H54 (cell line): Measurements from ENCODE around the gene GUCD1.

ENCODE experiments used
- DNase-seq: peaks from one replicate; pipeline ENCODE4 v3.0.0; 2011; ENCODE audit warnings: low spot score, mixed read lengths; ENCODE audit not compliant: insufficient read length
- FAIRE-seq: peaks from 3 replicates; lab custom pipeline; 2011; peaks lifted over from hg19 to GRCh38; lab: Jason Lieb, UNC
- POLR2A ChIP-seq: IDR thresholded peaks from 2 replicates; pipeline ENCODE4 v1.6.1; 2011; ENCODE audit warnings: low read depth, mild to moderate bottlenecking, low read length

GUCD1 gene

GRCh38 chr22:24503137-24503842, 51.6 kb downstream of the GUCD1 start:
- peak; percentile 52 for DNase-seq
- peak; percentile 27 for FAIRE-seq
- TF ChIP-seq POLR2A: no peak

DNA sequence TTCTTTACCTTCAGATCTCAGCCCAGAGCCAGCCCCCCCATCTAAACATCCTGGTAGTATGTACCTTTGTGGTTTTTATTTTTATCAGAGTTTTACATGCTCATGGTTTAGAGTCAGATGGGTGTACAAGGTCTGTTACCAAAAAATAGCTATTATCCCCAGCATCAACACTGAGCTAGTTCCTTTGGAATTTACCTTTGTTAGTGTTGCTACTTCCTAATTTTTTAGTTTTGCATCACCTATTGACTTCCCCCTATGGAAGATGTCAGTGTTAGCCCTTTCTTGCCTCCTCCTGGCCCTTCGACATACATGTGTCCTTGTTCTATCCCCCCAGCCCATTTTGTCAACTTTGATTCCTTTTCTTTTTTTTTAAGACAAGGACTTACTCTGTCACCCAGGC, 52.4 kb downstream of the GUCD1 start:
- no peak for TF ChIP-seq POLR2A
- DNase-seq (no peak), FAIRE-seq (no peak)

DNA sequence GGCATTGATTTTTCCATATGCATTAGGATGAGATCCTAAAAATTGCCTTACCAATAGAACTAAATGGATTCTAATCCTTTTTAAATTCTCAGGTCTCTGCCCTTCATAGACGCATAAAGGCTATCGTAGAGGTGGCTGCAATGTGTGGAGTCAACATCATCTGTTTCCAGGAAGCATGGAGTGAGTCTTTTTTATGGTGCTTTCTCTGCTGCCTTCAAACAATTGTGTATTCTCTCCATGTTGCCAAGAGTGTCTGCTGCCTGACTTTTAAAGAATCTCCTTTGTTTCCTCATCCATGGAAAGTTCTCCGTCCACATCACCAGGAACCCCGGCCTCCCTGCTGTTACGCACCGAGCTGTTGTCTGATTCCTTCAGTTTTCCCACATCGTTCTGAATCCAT, 52.9 kb downstream of the GUCD1 start:
- DNase-seq (no peak), FAIRE-seq (no peak)
- no peak for TF ChIP-seq POLR2A

GRCh38 chr22:24501301-24502005, 53.5 kb downstream of the GUCD1 start:
- TF ChIP-seq POLR2A: no peak
- DNase-seq (no peak), FAIRE-seq (no peak)

- FAIRE-seq (no peak), DNase-seq (no peak)
- TF ChIP-seq POLR2A: no peak
These were observed 54.6 kb downstream of the GUCD1 start for GRCh38 chr22:24500277-24500820.

DNA sequence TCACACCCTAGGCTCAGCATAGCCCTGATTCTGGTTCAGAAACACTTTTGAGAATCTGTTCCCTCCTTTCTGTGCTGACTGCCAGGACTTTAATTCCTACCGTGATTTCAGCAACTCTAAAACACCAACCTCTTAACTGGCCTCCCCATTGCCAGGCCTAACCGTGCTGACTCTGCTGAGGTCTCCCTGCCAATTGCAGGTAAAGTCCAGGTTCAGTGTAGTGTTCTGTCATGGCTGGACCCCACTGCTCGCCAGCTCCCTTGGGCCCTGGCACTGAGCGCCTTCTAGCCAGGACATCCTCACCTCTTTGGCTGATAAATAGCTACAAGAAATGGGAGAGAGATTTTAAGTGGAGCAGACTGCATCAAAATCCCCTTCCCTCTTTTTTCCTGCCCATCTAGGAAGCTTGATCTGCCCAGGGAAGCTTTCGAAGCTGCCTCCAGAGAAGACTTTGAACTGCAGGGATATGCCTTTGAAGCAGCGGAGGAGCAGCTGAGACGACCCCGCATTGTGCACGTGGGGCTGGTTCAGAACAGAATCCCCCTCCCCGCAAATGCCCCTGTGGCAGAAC, 55.1 kb downstream of the GUCD1 start:
- FAIRE-seq (no peak), DNase-seq (no peak)
- no peak for TF ChIP-seq POLR2A

DNA sequence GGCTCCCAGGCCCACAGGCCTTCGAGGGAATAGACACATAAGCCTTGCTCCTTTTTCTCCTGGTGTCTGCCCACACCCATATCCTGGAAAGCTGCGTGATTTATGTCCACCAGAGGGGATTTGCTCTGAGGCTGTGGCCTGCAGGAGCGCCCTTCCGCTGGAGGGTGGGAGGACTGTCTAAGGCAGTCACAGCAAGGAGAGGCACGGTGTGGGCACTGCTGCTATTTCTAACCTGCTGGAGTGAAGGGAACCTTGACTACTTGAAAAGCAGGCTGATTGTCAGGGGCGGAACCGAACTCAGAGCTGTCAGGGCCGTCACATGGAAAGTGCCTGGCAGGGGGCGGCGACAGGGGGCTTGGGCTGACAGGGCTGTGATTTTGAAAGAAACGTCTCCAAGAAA, 56.1 kb downstream of the GUCD1 start:
- DNase-seq (no peak), FAIRE-seq (no peak)
- no peak for TF ChIP-seq POLR2A

- TF ChIP-seq POLR2A: no peak
- FAIRE-seq (no peak), DNase-seq (no peak)
These were observed 57.1 kb downstream of the GUCD1 start for GRCh38 chr22:24497841-24498258.

GRCh38 chr22:24496661-24497060, 58.3 kb downstream of the GUCD1 start:
- DNase-seq (no peak), FAIRE-seq (no peak)
- TF ChIP-seq POLR2A: no peak

GRCh38 chr22:24496234-24496633, 58.7 kb downstream of the GUCD1 start:
- DNase-seq: no peak
- no peak for FAIRE-seq
- TF ChIP-seq POLR2A: no peak

DNA sequence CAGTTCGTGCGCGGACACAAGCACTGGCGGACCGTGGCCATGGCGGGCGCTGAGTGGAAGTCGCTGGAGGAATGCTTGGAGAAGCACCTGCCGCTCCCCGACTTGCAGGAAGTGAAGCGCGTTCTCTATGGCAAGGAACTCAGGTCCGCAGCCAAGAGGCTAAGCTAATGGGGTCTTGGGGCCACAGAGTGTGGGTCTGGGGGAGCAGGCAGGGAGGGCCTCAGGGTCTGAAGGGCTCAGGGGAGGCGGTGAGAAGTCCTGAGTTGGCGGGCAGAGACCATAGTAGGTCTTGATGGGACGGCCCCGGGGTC, 59.6 kb downstream of the GUCD1 start:
- FAIRE-seq (no peak), DNase-seq (no peak)
- TF ChIP-seq POLR2A: no peak

DNA sequence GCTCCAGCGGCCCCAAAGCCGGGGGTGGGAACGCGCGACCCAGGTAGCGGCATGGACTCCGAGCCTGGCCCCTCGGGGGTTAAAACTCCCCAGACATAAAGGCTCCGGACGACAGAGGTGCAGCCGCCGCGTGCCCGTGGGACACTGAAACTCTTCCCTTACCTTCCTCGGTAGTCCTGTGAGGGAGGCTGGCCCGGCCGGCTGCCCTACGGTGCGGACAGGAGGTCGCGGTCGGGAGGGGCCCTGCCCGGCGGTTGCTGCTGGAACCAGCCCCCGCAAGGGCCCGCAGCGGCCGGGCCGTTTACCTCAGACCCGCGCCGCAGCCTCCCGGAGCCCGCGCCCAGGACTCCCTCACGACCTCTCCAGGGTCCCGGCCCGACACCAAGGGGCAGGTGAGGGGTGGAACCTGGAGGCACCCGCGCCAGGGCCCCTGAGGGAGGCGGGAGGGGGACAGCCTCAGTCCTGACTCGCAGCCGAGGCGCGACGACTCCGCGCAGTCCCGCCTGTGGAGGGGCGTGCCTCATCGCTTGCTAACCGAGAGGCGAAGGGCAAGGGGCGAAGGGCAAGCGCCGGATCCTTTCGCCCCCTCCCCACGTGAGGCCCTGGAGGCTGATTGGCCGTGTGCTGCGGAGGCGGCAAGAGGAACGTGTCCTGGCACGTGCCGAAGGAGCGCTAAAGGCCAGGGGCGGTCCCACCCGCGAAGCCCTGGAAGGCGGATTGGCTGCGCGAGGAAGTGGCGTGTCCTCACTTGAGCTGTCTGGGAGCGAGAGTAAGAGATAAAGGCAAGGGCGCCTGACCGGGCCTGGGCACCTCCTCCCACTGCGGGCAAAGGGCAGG, 60.2 kb downstream of the GUCD1 start, which contains the start of gene UPB1:
UPB1 (plus strand) TSS at position 805 of the 837 bp plus-strand sequence. CDS start 72 bp downstream, outside the sequence.
- no peak for TF ChIP-seq POLR2A
- FAIRE-seq: no peak
- DNase-seq: no peak

GRCh38 chr22:24494167-24494527, 60.8 kb downstream of the GUCD1 start:
- TF ChIP-seq POLR2A: no peak
- no peak for FAIRE-seq

More at GRCh38 chr22:24494167-24494527, 60.8 kb downstream of the GUCD1 start:
- DNase-seq: no peak
